Mucosa of descending colon (tissue), 3 donors: ENCODE data around the gene CA5A. TPM values are rescaled to one million over a fixed set of nuclear protein-coding genes. Genes with fewer than 3 reads are reported as not detected.

ENCODE experiments used
- ATAC-seq: fragments of 200-7000 bp; cut with Tn5 transposase; one replicate; pipeline ENCODE4 v1.9.1; 2020; ENCODE audit warnings: mild to moderate bottlenecking, moderate library complexity
- DNase-seq, 3 donors: peaks; one replicate each; pipeline ENCODE4 v3.0.0-alpha.2; 2020
- H3K36me3 ChIP-seq: fragments of 200-600 bp; one replicate; pipeline ENCODE4 v1.8.0; 2021; ENCODE audit warnings: low read depth, mild to moderate bottlenecking
- H3K4me1 ChIP-seq: fragments of 200-600 bp; one replicate; pipeline ENCODE4 v1.8.0; 2021; ENCODE audit warnings: low read depth, mild to moderate bottlenecking
- H3K4me3 ChIP-seq: fragments of 200-600 bp; one replicate; pipeline ENCODE4 v1.8.0; 2021; ENCODE audit warnings: mild to moderate bottlenecking
- H3K9me3 ChIP-seq: fragments of 200-600 bp; one replicate; pipeline ENCODE4 v1.8.0; 2021; ENCODE audit warnings: mild to moderate bottlenecking
- intact Hi-C, 2 donors: fragments of 100-400 bp; cut with DNase I in 1 of 2; cut with micrococcal nuclease in 1 of 2; formaldehyde crosslinking; loops; one replicate each; pipeline versions ENCODE4 v1.11.0 to v1.11.1; 2022; cut with DNase I, micrococcal nuclease
- total RNA-seq, 3 donors: library from RNA; stranded (reverse); fragmentation: NEBNext Ultra II Directional in 2 of 3; extraction: Animal tissue kit (Norgen Biotek cat#: 25700) in 2 of 3; gene quantifications; one replicate each; pipeline versions ENCODE4 v1.2.1 to v1.2.4, GENCODE V29; 2021 to 2023
- TF ChIP-seq, protein P1 (sequence below): fragments of 200-600 bp; IDR thresholded peaks from one replicate; pipeline ENCODE4 v1.8.0; 2022; ENCODE audit warnings: antibody characterized with exemption, mild to moderate bottlenecking
- donor health status: DM: no; HTN: no; CAD: no; lungs with moderate emphysema.
- donor health status: DM: no; HTN: no; CAD: no.
- donor health status: DM: no; HTN: yes; CAD: no.

Gene CA5A
- total RNA-seq, 3 donors from 2014 or later, result 0.05 to 0.25 TPM; not detected in 1

DNA sequence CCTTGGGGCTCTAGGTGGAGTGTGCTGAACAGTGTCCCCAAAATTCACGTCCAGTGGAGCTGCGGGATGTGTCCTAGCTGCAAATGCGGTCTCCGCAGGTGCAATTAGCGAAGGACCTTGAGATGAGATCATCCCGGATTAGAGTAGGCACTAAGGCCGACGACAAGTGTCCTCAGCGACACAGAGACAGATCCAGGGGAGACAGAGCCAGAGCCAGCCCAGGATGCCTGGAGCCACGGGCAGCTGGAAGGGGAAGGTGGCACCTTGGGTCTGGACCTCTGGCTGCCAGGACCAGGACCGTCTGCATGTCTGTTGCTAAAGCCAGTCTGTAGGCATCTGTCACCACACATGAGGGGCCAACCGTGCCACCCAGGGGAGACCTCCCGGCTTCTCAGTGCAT is 91.5 kb downstream of the CA5A start:
- TF ChIP-seq, protein P1, sequence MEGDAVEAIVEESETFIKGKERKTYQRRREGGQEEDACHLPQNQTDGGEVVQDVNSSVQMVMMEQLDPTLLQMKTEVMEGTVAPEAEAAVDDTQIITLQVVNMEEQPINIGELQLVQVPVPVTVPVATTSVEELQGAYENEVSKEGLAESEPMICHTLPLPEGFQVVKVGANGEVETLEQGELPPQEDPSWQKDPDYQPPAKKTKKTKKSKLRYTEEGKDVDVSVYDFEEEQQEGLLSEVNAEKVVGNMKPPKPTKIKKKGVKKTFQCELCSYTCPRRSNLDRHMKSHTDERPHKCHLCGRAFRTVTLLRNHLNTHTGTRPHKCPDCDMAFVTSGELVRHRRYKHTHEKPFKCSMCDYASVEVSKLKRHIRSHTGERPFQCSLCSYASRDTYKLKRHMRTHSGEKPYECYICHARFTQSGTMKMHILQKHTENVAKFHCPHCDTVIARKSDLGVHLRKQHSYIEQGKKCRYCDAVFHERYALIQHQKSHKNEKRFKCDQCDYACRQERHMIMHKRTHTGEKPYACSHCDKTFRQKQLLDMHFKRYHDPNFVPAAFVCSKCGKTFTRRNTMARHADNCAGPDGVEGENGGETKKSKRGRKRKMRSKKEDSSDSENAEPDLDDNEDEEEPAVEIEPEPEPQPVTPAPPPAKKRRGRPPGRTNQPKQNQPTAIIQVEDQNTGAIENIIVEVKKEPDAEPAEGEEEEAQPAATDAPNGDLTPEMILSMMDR, result no peak
- intact Hi-C loops, result no loop called here
- no peaks in the 10 kb centered on the region for H3K4me1 ChIP-seq
- no peaks in the 10 kb centered on the region for H3K9me3 ChIP-seq
- DNase-seq, result no peak
- no peak overlapping the region for H3K4me3 ChIP-seq
- no peaks in the 10 kb centered on the region for H3K36me3 ChIP-seq
- ATAC-seq, result no peak

DNA sequence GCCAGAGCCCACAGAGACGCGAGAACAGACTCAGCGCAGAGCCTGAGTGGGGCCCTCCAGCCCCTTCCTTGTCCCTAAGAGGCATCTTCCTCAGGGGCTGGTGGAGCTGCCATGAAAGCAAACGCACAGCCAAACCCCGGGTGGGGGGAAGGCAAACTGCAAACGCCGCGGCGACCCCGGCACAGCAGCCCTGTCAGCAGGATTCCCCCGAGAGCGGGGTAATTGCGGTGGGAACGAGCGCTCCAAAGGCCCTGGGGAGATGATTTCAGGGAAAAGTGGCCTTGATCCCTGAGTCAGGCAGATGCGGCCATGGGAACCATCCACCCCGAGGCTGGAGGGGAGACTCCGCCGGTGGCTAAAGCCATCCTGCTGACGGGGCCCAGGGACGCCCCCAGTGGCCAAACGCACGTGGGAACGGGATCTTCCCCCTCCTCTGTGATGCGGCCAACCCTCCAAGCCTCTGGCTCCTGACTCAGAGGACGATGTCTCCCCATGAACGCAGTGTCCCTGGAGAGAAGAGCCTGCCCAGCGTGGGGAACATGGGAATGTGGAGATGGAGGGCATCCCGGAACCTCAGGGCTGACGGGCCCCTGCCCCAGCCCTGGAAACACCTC is 92.1 kb downstream of the CA5A start:
- TF ChIP-seq, protein P1, result no peak
- ATAC-seq (no peak), DNase-seq (no peak)
- Histone ChIP-seq H3K36me3 (no peaks in the 10 kb centered on the region), H3K9me3 (no peaks in the 10 kb centered on the region), H3K4me1 (peaks cover 2% of the 10 kb centered on the region), H3K4me3 (no peak overlapping the region)
- intact Hi-C loops, result no loop called here

- no peaks in the 10 kb centered on the region for H3K9me3 ChIP-seq
- TF ChIP-seq, protein P1, result no peak
- intact Hi-C loops, result no loop called here
- H3K36me3 ChIP-seq, result no peaks in the 10 kb centered on the region
- H3K4me1 ChIP-seq, result peaks cover 2% of the 10 kb centered on the region
- no peak for ATAC-seq
- no peak overlapping the region for H3K4me3 ChIP-seq
- no peak for DNase-seq
Measured at GRCh38 chr16:87843678-87844105, 92.6 kb downstream of the CA5A start.

GRCh38 chr16:87842209-87842869 is 94.0 kb downstream of the CA5A start:
- H3K36me3 ChIP-seq, result no peaks in the 10 kb centered on the region
- intact Hi-C loops, result no loop called here
- no peak for ATAC-seq

GRCh38 chr16:87841340-87842208 is 94.8 kb downstream of the CA5A start:
- ATAC-seq, result no peak
- peaks cover 2% of the 10 kb centered on the region for H3K4me1 ChIP-seq
- H3K36me3 ChIP-seq, result no peaks in the 10 kb centered on the region
- TF ChIP-seq, protein P1, result no peak
- intact Hi-C loops, result no loop called here
- H3K4me3 ChIP-seq, result no peak overlapping the region
- DNase-seq, result no peak
- H3K9me3 ChIP-seq, result no peaks in the 10 kb centered on the region

More at GRCh38 chr16:87842209-87842869, 94.0 kb downstream of the CA5A start:
- Histone ChIP-seq H3K4me1 (peaks cover 2% of the 10 kb centered on the region), H3K4me3 (no peak overlapping the region), H3K9me3 (no peaks in the 10 kb centered on the region)
- DNase-seq, result no peak
- TF ChIP-seq, protein P1, result no peak
